ENCODE results near the gene AGFG1.

GRCh38 chr2:227507963-227508362 is 36.0 kb downstream of the AGFG1 start:
- no peak for TF ChIP-seq CTCF (IDR thresholded peaks at IDR 0.05)
- no peak for TF ChIP-seq POLR2A (IDR thresholded peaks at IDR 0.05)

Measured in body of pancreas (tissue), 4 donors.